ENCODE results near the gene PXT1.
"Not testable (repeated sequence)": the region's sequence is repeated elsewhere in the genome, so short reads cannot be mapped to it uniquely, and the experiment has no call there.

Gene PXT1

GRCh38 chr6:36443471-36444428, 1.1 kb upstream of the PXT1 start:
- no peak for DNase-seq

- DNase-seq = no peak
Measured at GRCh38 chr6:36442103-36442670, 467 bp downstream of the PXT1 start.

GRCh38 chr6:36441307-36441894, 1.3 kb downstream of the PXT1 start:
- DNase-seq = peak; percentile 24 to 56 (median 38)

GRCh38 chr6:36436466-36436865, 6.2 kb downstream of the PXT1 start:
- DNase-seq = no peak

GRCh38 chr6:36432151-36432671, 10.4 kb downstream of the PXT1 start:
- DNase-seq = no peak

GRCh38 chr6:36431197-36431596, 11.5 kb downstream of the PXT1 start:
- DNase-seq = no peak

- DNase-seq = no peak
Measured at GRCh38 chr6:36430351-36430750, 12.3 kb downstream of the PXT1 start.

- DNase-seq = no peak
Measured at GRCh38 chr6:36428911-36429310, 13.7 kb downstream of the PXT1 start.

- DNase-seq = no peak
Measured at GRCh38 chr6:36426622-36427021, 16.0 kb downstream of the PXT1 start.

- DNase-seq = peak; percentile 89 to 97 (median 94)
Measured at GRCh38 chr6:36423101-36423824, 19.4 kb downstream of the PXT1 start.

- DNase-seq = no peak
Measured at GRCh38 chr6:36422714-36423100, 19.9 kb downstream of the PXT1 start.

GRCh38 chr6:36419310-36419709, 23.3 kb downstream of the PXT1 start:
- DNase-seq = no peak

GRCh38 chr6:36418558-36418957, 24.1 kb downstream of the PXT1 start:
- no peak for DNase-seq

- no peak for DNase-seq
Measured at GRCh38 chr6:36414481-36414880, 28.2 kb downstream of the PXT1 start.

GRCh38 chr6:36413489-36414480, 28.9 kb downstream of the PXT1 start:
- no peak for DNase-seq

GRCh38 chr6:36409718-36410117, 32.9 kb downstream of the PXT1 start:
- DNase-seq = not testable (repeated sequence)

- no peak for DNase-seq
Measured at GRCh38 chr6:36404164-36404563, 38.5 kb downstream of the PXT1 start.

- DNase-seq = no peak
Measured at GRCh38 chr6:36402481-36402880, 40.2 kb downstream of the PXT1 start.

- no peak for DNase-seq
Measured at GRCh38 chr6:36399970-36400369, 42.7 kb downstream of the PXT1 start.

GRCh38 chr6:36392621-36393020, 50.0 kb downstream of the PXT1 start:
- DNase-seq = no peak

- DNase-seq = no peak
Measured at GRCh38 chr6:36389353-36389752, 53.3 kb downstream of the PXT1 start.
